OCI-LY7 (cell line): ENCODE measurements around the gene ATP6V0B. TPM values are rescaled to one million over a fixed set of nuclear protein-coding genes. Genes with fewer than 3 reads are reported as not detected.

Experiments
- BruUV-seq: library from RNA; stranded (reverse); fragments of 400-500 nt; replicated peaks from 2 replicates; lab custom pipeline; 2021; lab: Mats Ljungman, UMichigan
- CTCF ChIA-PET: fragments of 300-600 bp; sonication (Branson Sonifier 250); formaldehyde crosslinking; loops from one replicate; lab custom pipeline; 2022; ENCODE audit warnings: antibody characterized with exemption; ENCODE audit not compliant: unreplicated experiment; lab: Charles Lee
- POLR2A ChIA-PET: fragments of 300-600 bp; sonication (Branson Sonifier 250); formaldehyde crosslinking; loops from one replicate; lab custom pipeline; 2022; ENCODE audit warnings: antibody characterized with exemption; lab: Charles Lee
- DNase-seq: peaks from one replicate; pipeline ENCODE4 v3.0.0-alpha.2; 2015; ENCODE audit warnings: low spot score
- H2AFZ ChIP-seq: fragments of 200-600 bp; sonication (generic), shearing (Covaris generic); 2 replicates; pipeline ENCODE4 v1.6.1; 2014; ENCODE audit warnings: mild to moderate bottlenecking, antibody characterized with exemption, low read length, moderate library complexity
- H3K27ac ChIP-seq: fragments of 200-600 bp; sonication (generic); 2 replicates; pipeline ENCODE4 v1.5.1; 2014; ENCODE audit warnings: mixed run types, low read depth, mild to moderate bottlenecking, moderate library complexity, low read length, inconsistent platforms; ENCODE audit not compliant: poor library complexity, severe bottlenecking
- H3K36me3 ChIP-seq: fragments of 200-600 bp; sonication (generic); 2 replicates; pipeline ENCODE4 v1.6.1; 2014; ENCODE audit warnings: mild to moderate bottlenecking, antibody characterized with exemption, low read length, moderate library complexity, mixed read lengths; ENCODE audit not compliant: insufficient read depth
- H3K4me1 ChIP-seq: fragments of 200-600 bp; sonication (generic); 2 replicates; pipeline ENCODE4 v1.5.1; 2014; ENCODE audit warnings: mild to moderate bottlenecking, low read length; ENCODE audit not compliant: insufficient read depth, poor library complexity, severe bottlenecking
- H3K4me2 ChIP-seq: fragments of 200-600 bp; sonication (generic); 2 replicates; pipeline ENCODE4 v1.6.1; 2014; ENCODE audit warnings: mild to moderate bottlenecking, low read length
- H3K4me3 ChIP-seq: fragments of 200-600 bp; sonication (generic); 2 replicates; pipeline ENCODE4 v1.5.1; 2014; ENCODE audit warnings: mild to moderate bottlenecking, low read depth, low read length; ENCODE audit not compliant: poor library complexity, severe bottlenecking
- H3K79me2 ChIP-seq: fragments of 200-600 bp; sonication (generic); 2 replicates; pipeline ENCODE4 v1.6.1; 2016; ENCODE audit warnings: low read depth, mild to moderate bottlenecking, low read length, moderate library complexity, mixed read lengths; ENCODE audit not compliant: insufficient read depth
- H3K9me2 ChIP-seq: fragments of 200-600 bp; sonication (generic); 2 replicates; pipeline ENCODE4 v1.6.1; 2016; ENCODE audit warnings: mild to moderate bottlenecking, low read length, mixed read lengths; ENCODE audit not compliant: insufficient read depth
- H3K9me3 ChIP-seq: fragments of 200-600 bp; sonication (generic); 2 replicates; pipeline ENCODE4 v1.6.1; 2014; ENCODE audit warnings: mild to moderate bottlenecking, mixed run types, low read length, mixed read lengths
- H4K20me1 ChIP-seq: fragments of 200-600 bp; sonication (generic); 2 replicates; pipeline ENCODE4 v1.6.1; 2014; ENCODE audit warnings: mild to moderate bottlenecking, antibody characterized with exemption, low read length, moderate library complexity, mixed read lengths; ENCODE audit not compliant: insufficient read depth
- CTCF ChIP-seq: fragments of 200-600 bp; sonication (generic); conservative IDR thresholded peaks from 2 replicates; pipeline ENCODE4 v1.5.1; 2014; ENCODE audit warnings: mild to moderate bottlenecking, antibody characterized with exemption, low read length, moderate library complexity, mixed read lengths
- EZH2phosphoT487 ChIP-seq: fragments of 200-600 bp; sonication (generic); IDR thresholded peaks from 2 replicates; pipeline ENCODE4 v1.6.1; 2018; ENCODE audit warnings: low read depth, borderline replicate concordance, mild to moderate bottlenecking, mixed run types, antibody characterized with exemption, low read length, moderate library complexity, mixed read lengths
- intact Hi-C: fragments of 100-400 bp; cut with micrococcal nuclease; formaldehyde crosslinking; loops from one replicate; pipeline ENCODE4 v1.10.0; 2022; ENCODE audit not compliant: unreplicated experiment
- total RNA-seq, 2 experiments: library from RNA; depleted of rRNA in 1 of 2; stranded (reverse); fragments of >200 nt in 1 of 2; shearing (Covaris generic) in 1 of 2; gene quantifications; 2 replicates each; pipeline ENCODE4 v1.2.3, GENCODE V29; 2014 to 2022

Gene ATP6V0B
- total RNA-seq, 2 experiments from 2014 or later = 68.4 to 97.1 TPM

- POLR2A ChIA-PET = no interaction called here
- TF ChIP-seq CTCF = no peak
- no peak for TF ChIP-seq EZH2phosphoT487
- no TSS peak for BruUV-seq
- no peak for DNase-seq
- H3K79me2 ChIP-seq = no peaks in the 10 kb centered on the region
- intact Hi-C loops = no loop called here
- no peaks in the 10 kb centered on the region for H3K9me3 ChIP-seq
- CTCF ChIA-PET = no interaction called here
- no peaks in the 10 kb centered on the region for H3K9me2 ChIP-seq
- H3K36me3 ChIP-seq = no peaks in the 10 kb centered on the region
- no peak overlapping the region for H2AFZ ChIP-seq
- no peaks in the 10 kb centered on the region for H4K20me1 ChIP-seq
- H3K4me3 ChIP-seq = no peak overlapping the region
- H3K4me1 ChIP-seq = peaks cover 10% of the 10 kb centered on the region
- H3K27ac ChIP-seq = no peak overlapping the region
- H3K4me2 ChIP-seq = no peak overlapping the region
Observed at GRCh38 chr1:44020464-44020863, 45.7 kb downstream of the ATP6V0B start.

- no peak for DNase-seq
- no peaks in the 10 kb centered on the region for H4K20me1 ChIP-seq
- no TSS peak for BruUV-seq
- no peaks in the 10 kb centered on the region for H3K79me2 ChIP-seq
- H3K9me3 ChIP-seq = no peaks in the 10 kb centered on the region
- no peaks in the 10 kb centered on the region for H3K9me2 ChIP-seq
- no peak overlapping the region for H3K27ac ChIP-seq
- no peak overlapping the region for H3K4me2 ChIP-seq
- intact Hi-C loops = no loop called here
- POLR2A ChIA-PET = no interaction called here
- TF ChIP-seq EZH2phosphoT487 (no peak), CTCF (no peak)
- peaks cover 17% of the 10 kb centered on the region for H3K4me1 ChIP-seq
- CTCF ChIA-PET = no interaction called here
- H3K36me3 ChIP-seq = no peaks in the 10 kb centered on the region
- H3K4me3 ChIP-seq = no peak overlapping the region
- no peak overlapping the region for H2AFZ ChIP-seq
Observed at GRCh38 chr1:44021156-44021555, 46.4 kb downstream of the ATP6V0B start.

- Histone ChIP-seq H3K27ac (no peak overlapping the region), H3K79me2 (no peaks in the 10 kb centered on the region), H4K20me1 (no peaks in the 10 kb centered on the region), H3K4me3 (no peak overlapping the region), H2AFZ (no peak overlapping the region), H3K4me2 (no peak overlapping the region), H3K4me1 (peaks cover 23% of the 10 kb centered on the region), H3K9me2 (no peaks in the 10 kb centered on the region), H3K36me3 (no peaks in the 10 kb centered on the region), H3K9me3 (no peaks in the 10 kb centered on the region)
- no TSS peak for BruUV-seq
- POLR2A ChIA-PET = interaction anchor here (0.6 kb wide), 1 partner anchor 76 kb away, joined by 3 read pairs; no protein-coding TSS in a partner anchor
- no peak for DNase-seq
- CTCF ChIA-PET = no interaction called here
- TF ChIP-seq EZH2phosphoT487 (no peak), CTCF (no peak)
- intact Hi-C loops = no loop called here
Observed at GRCh38 chr1:44021581-44022321, 47.0 kb downstream of the ATP6V0B start.
